ENCODE results near the gene FRY.

The FRY gene

GRCh38 chr13:32017474-32017873 is 14.1 kb upstream of the FRY start:
- no peak for DNase-seq

- peak; percentile 46 for DNase-seq
Measured at GRCh38 chr13:32019612-32020233, 11.9 kb upstream of the FRY start.

- no peak for DNase-seq
Measured at GRCh38 chr13:32021785-32022184, 9.8 kb upstream of the FRY start.

GRCh38 chr13:32022311-32022710 is 9.3 kb upstream of the FRY start:
- DNase-seq: no peak

GRCh38 chr13:32023096-32023495 is 8.5 kb upstream of the FRY start:
- no peak for DNase-seq

GRCh38 chr13:32023698-32024097 is 7.9 kb upstream of the FRY start:
- DNase-seq: no peak

GRCh38 chr13:32024750-32025149 is 6.8 kb upstream of the FRY start:
- no peak for DNase-seq

GRCh38 chr13:32025730-32026129 is 5.8 kb upstream of the FRY start:
- DNase-seq: no peak

- no peak for DNase-seq
Measured at GRCh38 chr13:32026623-32027022, 5.0 kb upstream of the FRY start.

GRCh38 chr13:32028711-32029110 is 2.9 kb upstream of the FRY start:
- no peak for DNase-seq

- DNase-seq: no peak
Measured at GRCh38 chr13:32029684-32030083, 1.9 kb upstream of the FRY start.

- DNase-seq: peak; percentile 26
Measured at GRCh38 chr13:32031815-32032370, 319 bp downstream of the FRY start.

GRCh38 chr13:32032759-32033158 is 1.2 kb downstream of the FRY start:
- no peak for DNase-seq

GRCh38 chr13:32033744-32034143 is 2.2 kb downstream of the FRY start:
- DNase-seq: no peak

GRCh38 chr13:32035716-32036115 is 4.1 kb downstream of the FRY start:
- DNase-seq: no peak

GRCh38 chr13:32036126-32036695 is 4.6 kb downstream of the FRY start:
- no peak for DNase-seq

GRCh38 chr13:32036757-32037156 is 5.2 kb downstream of the FRY start:
- no peak for DNase-seq

- DNase-seq: no peak
Measured at GRCh38 chr13:32037471-32037870, 5.9 kb downstream of the FRY start.

GRCh38 chr13:32038343-32038742 is 6.8 kb downstream of the FRY start:
- no peak for DNase-seq

GRCh38 chr13:32039056-32039455 is 7.5 kb downstream of the FRY start:
- DNase-seq: no peak

GRCh38 chr13:32039528-32039927 is 8.0 kb downstream of the FRY start:
- DNase-seq: no peak

- DNase-seq: no peak
Measured at GRCh38 chr13:32040052-32040642, 8.6 kb downstream of the FRY start.

- DNase-seq: no peak
Measured at GRCh38 chr13:32040689-32041088, 9.1 kb downstream of the FRY start.

GRCh38 chr13:32041429-32041828 is 9.9 kb downstream of the FRY start:
- no peak for DNase-seq

GRCh38 chr13:32042551-32042950 is 11.0 kb downstream of the FRY start:
- DNase-seq: no peak
